HEK293 (cell line): ENCODE measurements around the gene RABEP2.

Experiments
- BCL11A ChIP-seq: fragments of 450-650 bp; formaldehyde crosslinking; IDR thresholded peaks from 2 replicates; pipeline ENCODE4 v1.5.1; 2016; ENCODE audit warnings: low read depth, missing biosample characterization, missing genetic modification characterization
- HOXA7 ChIP-seq: sonication (generic); formaldehyde crosslinking; IDR thresholded peaks from 2 replicates; pipeline ENCODE4 v1.8.1; 2022; ENCODE audit warnings: missing genetic modification reagents, borderline replicate concordance
- SCRT1 ChIP-seq: fragments of 450-650 bp; formaldehyde crosslinking; IDR thresholded peaks from 2 replicates; pipeline ENCODE4 v1.5.1; 2016; ENCODE audit warnings: missing biosample characterization, missing genetic modification characterization, borderline replicate concordance
- SETDB1 ChIP-seq: IDR thresholded peaks from one replicate; pipeline ENCODE4 v1.6.1; 2017; ENCODE audit warnings: mild to moderate bottlenecking, low read length, moderate library complexity, mixed read lengths; ENCODE audit not compliant: insufficient read length
- TCF7L2 ChIP-seq: IDR thresholded peaks from 2 replicates; pipeline ENCODE4 v1.6.1; 2011; ENCODE audit warnings: low read depth, mild to moderate bottlenecking, inconsistent platforms, low read length, moderate library complexity, borderline replicate concordance
- ZNF530 ChIP-seq: fragments of 450-650 bp; formaldehyde crosslinking; IDR thresholded peaks from 2 replicates; pipeline ENCODE4 v1.5.1; 2016; ENCODE audit warnings: low read depth, missing biosample characterization, missing genetic modification characterization
- TF ChIP-seq, protein P1 (sequence below): fragments of 450-650 bp; formaldehyde crosslinking; IDR thresholded peaks from 2 replicates; pipeline ENCODE4 v1.5.1; 2016; ENCODE audit warnings: missing biosample characterization, missing genetic modification characterization
- TF ChIP-seq, protein P2 (sequence below): fragments of 450-650 bp; formaldehyde crosslinking; IDR thresholded peaks from 2 replicates; pipeline ENCODE4 v1.5.1; 2016; ENCODE audit warnings: missing biosample characterization, missing genetic modification characterization, low read depth
- TF ChIP-seq, protein P3 (sequence below): fragments of 450-650 bp; formaldehyde crosslinking; IDR thresholded peaks from 2 replicates; pipeline ENCODE4 v1.5.1; 2016; ENCODE audit warnings: missing biosample characterization, missing genetic modification characterization
- TF ChIP-seq, protein P4 (sequence below): fragments of 450-650 bp; formaldehyde crosslinking; IDR thresholded peaks from 2 replicates; pipeline ENCODE4 v1.5.1; 2016; ENCODE audit warnings: missing biosample characterization, missing genetic modification characterization

DNA sequence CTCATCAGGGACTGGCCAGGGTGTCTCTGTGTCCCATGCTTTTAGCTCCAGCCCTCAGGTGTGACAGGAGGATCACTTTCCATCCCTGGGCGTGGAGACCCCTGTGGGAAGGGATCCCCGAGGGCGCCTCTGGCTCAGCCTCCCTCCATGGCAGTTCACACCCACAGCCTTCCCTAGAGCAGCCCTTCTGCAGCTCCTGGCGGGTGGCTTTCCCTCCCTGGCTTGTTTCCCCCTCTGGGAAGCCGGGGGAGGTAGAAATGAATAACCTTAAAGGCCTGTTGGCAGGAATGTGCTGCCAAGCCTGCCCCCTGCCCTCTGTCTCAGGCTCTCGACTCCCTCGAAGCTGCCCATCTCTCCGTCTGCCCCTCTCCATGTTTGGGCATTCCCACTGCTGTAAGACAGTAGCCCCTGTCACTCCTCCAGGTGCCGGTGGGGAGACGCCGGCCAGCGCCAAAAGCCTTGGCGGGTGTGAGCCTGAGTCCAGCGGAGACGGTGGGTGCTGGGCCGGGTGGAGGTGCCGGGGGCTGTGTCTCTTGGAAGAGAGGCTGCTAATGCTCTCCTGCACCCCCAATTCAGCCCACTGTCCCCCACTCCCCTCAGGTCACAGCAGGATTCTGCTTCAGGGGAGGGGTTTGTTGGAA is 48.9 kb downstream of the RABEP2 start:
- TF ChIP-seq, protein P1, sequence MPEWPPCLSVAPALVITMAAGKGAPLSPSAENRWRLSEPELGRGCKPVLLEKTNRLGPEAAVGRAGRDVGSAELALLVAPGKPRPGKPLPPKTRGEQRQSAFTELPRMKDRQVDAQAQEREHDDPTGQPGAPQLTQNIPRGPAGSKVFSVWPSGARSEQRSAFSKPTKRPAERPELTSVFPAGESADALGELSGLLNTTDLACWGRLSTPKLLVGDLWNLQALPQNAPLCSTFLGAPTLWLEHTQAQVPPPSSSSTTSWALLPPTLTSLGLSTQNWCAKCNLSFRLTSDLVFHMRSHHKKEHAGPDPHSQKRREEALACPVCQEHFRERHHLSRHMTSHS (tag by site-specific recombination) = no peak
- TF ChIP-seq ZNF530 (no peak), SETDB1 (no peak), TCF7L2 (no peak), HOXA7 (CRISPR knock-in tag) (no peak), BCL11A (tag by site-specific recombination) (no peak), SCRT1 (tag by site-specific recombination) (no peak)
- TF ChIP-seq, protein P2, sequence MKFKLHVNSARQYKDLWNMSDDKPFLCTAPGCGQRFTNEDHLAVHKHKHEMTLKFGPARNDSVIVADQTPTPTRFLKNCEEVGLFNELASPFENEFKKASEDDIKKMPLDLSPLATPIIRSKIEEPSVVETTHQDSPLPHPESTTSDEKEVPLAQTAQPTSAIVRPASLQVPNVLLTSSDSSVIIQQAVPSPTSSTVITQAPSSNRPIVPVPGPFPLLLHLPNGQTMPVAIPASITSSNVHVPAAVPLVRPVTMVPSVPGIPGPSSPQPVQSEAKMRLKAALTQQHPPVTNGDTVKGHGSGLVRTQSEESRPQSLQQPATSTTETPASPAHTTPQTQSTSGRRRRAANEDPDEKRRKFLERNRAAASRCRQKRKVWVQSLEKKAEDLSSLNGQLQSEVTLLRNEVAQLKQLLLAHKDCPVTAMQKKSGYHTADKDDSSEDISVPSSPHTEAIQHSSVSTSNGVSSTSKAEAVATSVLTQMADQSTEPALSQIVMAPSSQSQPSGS = no peak
- TF ChIP-seq, protein P3, sequence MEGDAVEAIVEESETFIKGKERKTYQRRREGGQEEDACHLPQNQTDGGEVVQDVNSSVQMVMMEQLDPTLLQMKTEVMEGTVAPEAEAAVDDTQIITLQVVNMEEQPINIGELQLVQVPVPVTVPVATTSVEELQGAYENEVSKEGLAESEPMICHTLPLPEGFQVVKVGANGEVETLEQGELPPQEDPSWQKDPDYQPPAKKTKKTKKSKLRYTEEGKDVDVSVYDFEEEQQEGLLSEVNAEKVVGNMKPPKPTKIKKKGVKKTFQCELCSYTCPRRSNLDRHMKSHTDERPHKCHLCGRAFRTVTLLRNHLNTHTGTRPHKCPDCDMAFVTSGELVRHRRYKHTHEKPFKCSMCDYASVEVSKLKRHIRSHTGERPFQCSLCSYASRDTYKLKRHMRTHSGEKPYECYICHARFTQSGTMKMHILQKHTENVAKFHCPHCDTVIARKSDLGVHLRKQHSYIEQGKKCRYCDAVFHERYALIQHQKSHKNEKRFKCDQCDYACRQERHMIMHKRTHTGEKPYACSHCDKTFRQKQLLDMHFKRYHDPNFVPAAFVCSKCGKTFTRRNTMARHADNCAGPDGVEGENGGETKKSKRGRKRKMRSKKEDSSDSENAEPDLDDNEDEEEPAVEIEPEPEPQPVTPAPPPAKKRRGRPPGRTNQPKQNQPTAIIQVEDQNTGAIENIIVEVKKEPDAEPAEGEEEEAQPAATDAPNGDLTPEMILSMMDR = no peak
- TF ChIP-seq, protein P4, sequence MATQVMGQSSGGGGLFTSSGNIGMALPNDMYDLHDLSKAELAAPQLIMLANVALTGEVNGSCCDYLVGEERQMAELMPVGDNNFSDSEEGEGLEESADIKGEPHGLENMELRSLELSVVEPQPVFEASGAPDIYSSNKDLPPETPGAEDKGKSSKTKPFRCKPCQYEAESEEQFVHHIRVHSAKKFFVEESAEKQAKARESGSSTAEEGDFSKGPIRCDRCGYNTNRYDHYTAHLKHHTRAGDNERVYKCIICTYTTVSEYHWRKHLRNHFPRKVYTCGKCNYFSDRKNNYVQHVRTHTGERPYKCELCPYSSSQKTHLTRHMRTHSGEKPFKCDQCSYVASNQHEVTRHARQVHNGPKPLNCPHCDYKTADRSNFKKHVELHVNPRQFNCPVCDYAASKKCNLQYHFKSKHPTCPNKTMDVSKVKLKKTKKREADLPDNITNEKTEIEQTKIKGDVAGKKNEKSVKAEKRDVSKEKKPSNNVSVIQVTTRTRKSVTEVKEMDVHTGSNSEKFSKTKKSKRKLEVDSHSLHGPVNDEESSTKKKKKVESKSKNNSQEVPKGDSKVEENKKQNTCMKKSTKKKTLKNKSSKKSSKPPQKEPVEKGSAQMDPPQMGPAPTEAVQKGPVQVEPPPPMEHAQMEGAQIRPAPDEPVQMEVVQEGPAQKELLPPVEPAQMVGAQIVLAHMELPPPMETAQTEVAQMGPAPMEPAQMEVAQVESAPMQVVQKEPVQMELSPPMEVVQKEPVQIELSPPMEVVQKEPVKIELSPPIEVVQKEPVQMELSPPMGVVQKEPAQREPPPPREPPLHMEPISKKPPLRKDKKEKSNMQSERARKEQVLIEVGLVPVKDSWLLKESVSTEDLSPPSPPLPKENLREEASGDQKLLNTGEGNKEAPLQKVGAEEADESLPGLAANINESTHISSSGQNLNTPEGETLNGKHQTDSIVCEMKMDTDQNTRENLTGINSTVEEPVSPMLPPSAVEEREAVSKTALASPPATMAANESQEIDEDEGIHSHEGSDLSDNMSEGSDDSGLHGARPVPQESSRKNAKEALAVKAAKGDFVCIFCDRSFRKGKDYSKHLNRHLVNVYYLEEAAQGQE = no peak
